ELR (cell line): ENCODE data around the gene ASIC4.

Source experiments
- DNase-seq: peaks from one replicate; pipeline ENCODE4 v3.0.0-alpha.2; 2015; ENCODE audit warnings: low read depth

ASIC4 gene

DNA sequence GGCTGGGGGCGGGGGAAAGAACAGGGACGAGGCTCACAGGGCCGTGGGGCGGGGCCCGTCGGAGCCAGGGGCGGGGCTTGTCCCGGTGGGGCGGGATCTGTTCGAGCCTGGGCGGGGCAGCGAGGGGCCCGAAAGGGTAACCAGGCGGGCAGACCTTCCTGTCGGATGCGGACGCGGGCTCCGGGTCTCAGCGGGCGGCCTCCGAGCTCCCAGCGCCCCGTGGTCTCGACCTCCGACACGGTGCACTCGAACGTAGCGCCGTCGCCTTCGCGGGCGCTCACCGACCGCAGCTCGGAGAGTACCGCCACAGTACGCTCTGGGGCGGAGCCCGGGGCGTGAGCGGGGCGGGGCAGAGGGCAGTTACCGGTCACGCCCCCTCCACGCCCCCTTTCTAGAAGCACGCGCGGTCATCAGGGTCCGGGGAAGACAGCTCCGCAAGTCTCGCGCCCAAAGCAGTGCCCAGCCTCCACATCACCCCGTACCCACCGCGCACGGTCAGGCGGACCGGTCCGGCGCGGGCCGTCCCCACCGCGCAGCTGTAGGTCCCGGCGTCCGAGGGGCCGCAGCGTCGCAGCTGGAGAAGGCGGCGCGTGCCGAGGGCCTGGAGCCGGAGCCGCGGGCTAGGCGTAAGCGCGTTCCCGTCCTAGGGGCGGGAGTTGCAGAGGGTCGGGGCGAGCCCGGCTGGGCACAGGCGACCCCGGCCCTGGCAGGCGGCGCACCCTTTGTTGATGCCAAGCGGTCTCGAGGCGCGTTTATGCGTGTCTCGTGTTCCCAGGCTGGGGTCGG is 38.3 kb downstream of the ASIC4 start:
- DNase-seq = peak; percentile 87

DNA sequence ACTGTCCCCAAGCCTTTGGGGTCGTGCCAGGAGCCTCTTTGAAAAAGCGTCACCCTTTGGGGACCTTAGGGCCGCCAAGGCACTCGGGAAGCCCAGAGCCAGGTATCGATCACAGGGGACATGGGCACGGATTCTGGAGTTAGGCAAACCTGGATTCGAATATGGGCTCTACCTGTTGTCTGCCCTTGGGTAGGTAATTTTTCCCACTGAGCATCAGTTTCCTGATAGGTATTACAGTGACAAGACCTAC is 38.8 kb downstream of the ASIC4 start:
- DNase-seq = no peak

DNA sequence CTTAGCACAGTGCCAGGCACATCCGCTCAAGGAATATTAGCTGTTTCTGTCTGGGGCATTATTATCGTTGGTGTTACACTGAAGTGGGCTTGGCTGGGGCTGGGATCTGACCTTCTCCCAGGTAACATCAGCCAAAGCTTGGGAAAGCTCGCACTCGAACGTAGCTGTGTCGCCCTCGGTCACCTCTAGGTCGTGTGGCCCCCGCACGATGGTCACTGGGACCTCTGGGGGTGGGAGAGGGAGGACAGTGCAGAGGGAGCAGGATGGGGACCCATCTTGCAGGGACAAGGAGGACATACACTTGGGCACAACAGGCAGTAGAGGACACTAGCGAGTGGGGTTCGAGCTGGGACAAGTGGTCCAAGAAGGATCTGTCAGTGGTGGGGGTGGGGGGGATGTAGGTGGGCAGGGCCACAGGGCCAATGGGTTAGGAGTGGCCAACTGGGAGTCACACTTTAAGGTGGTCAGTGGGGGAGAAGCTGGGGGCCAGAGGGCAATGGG is 39.2 kb downstream of the ASIC4 start:
- no peak for DNase-seq

DNA sequence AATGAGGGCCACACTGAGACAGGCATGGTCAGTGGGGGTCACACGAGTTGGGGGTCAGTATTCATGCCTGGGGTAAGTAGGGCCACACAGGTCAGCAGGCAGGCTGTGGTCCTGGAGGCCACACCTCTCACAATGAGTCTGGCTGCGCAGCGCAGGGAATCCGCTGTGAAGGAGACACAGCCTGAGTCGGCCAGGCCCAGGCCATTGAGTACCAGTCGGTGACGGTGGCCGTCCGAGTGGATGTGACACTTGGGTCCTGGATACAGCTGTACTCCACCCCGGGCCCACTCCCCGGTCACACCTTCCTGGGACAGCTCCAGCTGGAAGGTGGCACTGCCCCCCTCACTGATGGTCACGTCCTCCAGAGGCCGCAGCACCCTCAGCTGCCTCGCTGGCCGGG is 40.1 kb downstream of the ASIC4 start:
- no peak for DNase-seq

DNA sequence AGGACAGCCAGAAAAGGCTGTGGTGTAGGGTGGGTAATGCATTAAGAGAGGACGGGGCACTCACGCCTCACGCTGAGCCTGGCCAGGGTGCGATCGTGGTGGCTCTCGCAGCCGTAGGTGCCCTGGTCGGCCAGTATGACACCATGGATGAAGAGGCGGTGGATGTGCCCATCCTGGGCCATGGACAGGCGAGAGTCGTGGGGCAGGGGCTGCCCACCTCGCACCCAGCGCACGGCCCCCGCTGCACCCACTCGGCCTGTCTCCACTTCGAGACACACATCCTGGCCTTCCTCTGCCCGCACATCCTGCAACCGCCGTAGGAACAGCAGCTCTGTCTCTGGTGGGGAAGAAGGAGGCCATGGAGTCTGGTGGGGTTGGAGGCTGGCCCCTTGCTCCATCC is 41.7 kb downstream of the ASIC4 start:
- DNase-seq = no peak

DNA sequence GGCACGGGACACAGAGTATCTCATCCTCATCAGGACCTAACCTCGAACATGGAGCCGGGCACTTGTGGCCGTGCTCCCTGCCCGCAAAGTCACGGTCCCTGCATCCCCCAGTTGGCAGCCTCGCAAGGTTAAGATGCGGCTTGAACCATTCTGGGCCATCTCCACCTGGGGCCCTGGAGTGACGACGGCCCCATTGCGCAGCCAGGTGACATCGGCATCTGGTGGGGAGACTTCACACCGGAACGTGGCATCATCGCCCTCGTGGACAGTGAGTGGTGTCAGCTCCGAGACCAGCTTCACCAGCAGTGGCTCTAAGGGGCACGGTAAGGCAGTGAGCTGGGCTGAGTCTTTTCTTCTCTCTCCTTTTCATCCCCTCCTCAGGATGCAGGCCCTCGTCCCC is 42.1 kb downstream of the ASIC4 start:
- no peak for DNase-seq

DNA sequence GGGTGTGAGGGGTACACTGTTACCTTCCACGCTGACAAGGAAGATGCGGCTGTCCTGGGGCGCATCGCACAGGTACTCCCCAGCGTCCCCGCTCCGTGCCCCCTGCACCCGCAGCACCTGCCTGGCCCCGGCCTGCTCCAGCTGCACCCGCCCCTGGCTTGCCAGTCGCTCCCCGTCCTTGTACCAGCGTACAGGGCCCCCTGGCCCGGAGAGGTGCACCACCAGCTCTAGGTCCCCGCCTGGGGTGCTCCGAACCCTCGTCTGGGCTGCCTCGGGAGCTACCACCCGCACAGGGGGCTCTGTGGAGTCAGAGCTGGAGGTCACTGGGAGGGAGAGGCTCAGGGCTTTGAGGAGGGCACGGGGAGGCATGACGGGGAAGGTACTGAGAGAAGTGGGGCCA is 43.0 kb downstream of the ASIC4 start:
- DNase-seq = no peak

DNA sequence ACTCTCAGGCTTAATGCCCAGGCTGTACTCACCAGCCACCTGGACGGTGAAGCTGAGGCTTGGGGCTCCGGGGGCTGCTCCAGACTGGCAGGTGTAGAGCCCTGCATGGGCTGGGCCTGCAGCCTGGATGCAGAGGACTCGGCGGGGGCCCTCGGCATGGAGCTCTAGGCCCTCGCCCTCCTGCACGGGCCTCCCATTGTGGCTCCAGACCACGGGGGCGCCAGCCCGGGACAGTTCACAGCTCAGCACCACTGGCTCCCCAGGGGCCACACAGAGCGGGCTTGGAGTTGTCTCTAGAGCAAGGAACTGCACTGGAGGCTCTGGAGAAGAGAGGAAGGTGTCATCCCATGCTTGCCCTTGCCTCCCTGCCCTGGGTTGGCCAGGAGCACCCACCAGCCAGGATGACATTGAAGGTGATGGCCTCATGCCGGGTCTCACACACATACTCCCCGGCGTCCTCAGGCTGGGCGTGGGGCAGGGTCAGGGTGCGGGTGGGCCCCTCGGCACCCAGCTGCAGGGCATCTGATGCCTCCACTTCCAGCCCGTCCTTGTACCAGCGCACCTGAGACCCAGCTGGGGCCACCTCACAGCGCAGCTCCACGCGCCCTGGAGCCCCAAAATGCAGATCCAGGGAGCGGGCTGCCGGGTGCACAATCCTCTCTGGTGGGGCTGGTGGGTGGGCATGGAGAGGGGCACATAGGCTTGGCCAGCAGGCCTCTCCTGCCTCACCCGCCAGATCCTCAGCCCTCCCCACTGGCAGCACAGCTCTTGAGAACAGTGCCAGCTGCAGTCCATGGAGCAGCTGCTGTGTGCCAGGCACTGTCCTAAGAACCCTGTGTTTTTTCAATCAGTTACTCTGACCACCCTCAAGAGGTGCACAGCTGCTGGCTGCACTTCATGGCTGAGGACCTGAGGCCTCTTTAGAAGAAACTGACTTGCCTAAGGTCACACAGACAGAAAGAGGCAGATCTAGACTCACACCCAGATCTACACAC is 43.8 kb downstream of the ASIC4 start:
- DNase-seq = no peak

DNA sequence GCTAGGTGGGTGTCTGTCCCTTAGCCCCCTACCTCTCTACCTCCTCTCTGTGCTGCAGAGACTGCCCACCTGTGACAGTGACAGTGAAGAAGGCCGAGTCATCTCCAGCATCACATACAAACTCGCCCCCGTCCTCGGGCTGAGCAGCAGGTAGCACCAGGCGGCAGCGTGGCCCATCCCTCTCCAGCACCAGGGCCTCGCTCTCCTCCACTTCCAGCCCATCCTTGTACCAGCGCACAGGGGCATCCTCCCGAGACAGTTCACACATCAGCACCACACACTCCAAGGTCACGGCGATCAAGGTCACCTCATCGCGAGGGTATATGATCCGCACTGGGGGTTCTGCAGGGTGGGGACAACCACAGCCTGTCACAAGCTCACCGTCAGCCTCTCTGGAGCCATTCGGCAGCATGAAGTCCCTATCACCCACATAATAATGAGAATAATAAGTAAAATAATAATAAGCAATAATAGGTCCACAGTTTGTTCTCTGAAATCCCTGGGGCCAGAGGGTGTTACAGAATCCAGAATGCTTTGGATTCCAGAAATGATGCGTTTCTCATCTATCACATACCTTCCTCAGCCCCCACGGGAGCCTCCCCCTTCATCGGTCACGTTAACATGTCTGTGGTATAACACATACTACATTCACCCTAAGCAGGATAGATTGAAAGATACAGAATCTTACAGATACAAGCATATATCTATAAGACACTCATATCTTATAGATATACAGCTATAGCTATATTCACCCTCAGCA is 45.1 kb downstream of the ASIC4 start:
- DNase-seq = no peak

DNA sequence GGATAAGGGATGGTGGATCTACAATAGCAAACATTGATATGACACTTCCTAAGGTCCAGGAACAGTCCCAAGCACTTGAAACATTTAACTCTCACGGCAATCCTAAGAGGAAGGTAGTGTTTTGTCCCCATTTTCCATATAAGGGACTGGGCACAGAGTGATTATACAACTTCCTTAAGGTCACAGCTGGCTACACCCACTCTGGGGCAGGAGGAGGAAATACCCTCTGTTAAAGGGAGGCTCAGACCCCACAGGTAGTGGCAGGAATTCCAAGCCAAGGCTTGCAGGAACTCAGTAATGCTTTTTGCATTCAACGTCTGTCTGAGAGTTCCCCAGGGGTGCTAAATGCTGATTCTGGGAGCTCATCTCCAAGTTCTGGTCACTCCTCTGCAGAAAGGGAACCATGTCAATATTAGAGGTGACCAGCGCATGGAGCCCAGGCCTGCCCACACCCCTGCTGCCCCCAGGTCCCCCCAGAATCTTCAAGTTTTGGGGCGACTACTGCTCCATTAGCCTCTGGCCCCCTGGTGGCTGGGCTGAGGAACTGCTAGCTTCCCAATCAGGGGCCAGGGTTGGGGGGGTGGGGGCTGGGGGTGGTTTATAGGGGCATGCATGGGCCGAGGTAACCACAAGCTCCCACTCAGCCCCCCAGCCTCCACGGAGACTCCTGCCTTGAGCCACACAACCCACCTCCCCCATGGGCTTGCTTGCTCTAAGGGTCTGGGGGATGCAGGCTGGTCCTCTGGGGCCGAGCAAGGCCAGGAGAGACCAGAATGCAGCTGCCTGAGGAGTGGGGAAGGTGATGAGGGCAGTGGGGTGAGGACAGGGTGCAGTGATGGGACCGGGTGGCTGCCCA is 46.0 kb downstream of the ASIC4 start:
- DNase-seq = peak; percentile 31

DNA sequence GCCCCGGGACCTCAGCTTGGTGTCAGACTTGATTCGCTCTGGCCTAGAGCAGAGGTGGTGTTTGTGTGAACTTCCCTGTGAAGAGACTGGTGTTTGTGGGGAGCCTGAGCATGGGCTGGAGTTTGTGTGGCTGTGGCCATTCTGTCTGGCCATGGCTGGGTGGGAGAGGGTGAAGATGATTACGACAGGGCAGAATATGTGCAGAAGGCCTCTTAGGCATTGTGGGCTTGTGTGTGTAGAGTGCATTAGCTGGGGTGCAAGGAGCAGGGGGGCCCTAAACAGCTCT is 46.6 kb downstream of the ASIC4 start:
- DNase-seq = no peak

DNA sequence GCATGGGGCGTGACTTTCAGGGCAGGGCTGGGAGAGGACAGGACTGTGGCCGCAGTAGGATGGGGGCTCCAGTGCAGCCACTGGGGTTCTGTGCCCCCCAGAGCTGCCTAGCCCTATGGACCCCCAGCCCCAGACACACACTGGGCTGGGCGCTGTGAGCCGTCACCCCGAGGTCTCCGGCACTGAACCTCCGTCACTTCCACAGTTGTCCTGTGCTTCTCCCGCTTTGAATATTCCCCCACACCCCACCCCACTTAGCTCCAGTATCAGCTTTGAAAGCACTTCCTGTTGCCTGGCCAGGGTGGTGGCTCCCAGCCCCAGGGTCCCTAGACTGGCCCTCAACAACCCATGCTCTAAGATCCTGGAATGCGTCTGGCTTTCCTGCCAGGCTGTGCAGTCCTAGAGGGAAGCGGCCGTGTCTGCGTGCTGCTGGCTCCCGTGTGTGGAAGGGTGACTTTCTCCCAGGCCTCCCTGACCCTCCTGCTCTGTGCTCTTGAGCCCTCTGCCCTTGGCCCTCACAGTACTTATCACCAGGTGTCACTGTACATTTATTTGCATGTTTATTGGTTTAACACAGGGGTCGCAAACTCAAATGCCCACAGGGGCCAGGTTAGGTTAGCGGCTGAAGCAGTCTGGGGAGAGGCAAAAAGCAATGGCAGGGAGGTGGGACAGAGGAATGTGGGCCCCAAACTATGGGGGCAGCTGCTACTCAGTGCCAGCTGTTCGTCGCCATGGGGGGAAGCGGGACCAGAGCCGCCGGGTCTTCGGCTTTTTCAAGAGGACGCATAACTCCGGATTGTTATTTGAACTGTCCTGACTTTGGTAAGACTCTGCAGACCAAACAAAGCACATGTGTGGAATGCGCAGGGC is 47.1 kb downstream of the ASIC4 start:
- no peak for DNase-seq

DNA sequence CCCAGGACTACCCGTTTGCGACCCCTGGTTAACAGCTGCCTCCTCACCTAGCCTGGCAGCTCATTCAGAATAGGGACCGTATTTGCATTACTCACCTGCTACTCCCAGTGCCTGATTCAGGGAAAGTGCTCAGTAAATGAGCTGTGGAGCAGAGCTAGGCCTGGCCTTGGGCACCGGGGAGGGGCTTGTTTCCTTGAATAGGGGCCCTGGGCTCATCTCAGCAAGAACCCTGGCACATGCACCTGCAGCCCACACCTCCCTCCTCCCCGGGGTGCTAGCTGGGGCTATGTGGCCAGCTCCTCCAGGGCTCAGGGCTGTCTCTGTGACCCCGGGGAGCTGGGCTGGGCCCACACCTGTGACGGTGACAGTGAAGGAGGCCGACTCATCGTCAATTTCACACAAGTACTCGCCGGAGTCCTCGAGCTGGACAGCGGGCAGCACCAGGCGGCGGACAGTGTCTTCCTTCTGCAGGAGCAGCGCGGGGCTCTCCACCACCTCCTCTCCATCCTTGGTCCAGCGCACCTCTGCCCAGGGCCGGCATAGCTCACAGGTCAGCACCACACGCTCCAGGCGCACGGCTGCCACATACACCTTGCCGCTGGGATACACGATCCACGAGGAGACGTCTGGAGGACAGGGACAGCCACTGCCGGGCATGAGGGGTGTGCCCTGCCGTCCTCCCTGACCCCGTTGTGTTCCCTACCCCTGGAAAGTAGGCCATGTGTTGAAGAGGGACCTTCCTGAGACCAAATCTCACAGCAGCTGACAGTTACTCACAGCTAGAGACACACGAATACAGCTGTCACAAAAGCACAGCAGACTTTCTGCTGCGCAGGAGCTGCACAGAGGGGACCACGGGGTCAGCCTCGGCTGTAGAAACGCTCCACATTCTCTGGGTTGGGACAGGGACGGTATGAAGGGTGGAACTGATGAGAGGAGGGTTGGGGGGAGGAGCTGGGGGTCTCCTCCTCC is 48.1 kb downstream of the ASIC4 start:
- DNase-seq = no peak

DNA sequence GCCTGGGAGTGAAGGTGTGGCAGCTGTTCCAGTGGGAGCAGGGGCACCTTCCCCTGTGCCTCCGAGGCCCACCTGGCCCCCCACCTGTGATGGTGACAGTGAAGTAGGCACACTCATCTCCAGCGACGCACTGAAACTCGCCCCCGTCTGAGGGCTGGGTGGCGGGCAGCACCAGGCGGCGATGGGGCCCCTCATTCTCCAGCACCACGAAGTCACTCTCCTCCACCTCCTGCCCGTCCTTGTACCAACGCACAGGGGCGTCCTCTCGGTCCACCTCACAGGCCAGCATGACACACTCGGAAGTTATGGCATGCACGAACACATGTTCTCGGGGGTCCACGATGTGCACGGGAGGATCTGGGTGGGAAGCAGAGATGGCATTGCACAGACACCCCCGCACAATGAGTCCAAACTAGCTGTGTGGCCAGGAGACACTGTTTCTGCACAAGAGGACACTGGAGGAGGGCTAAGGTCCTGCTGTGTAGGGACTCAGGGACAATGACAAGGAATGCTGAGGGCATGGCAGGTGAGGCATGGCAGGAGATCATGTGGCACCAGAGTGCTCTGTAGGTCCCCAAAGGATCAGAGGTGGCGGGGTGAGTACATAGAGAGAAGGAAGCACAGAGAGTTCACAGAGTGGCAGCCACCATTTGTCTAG is 49.1 kb downstream of the ASIC4 start:
- DNase-seq = no peak

DNA sequence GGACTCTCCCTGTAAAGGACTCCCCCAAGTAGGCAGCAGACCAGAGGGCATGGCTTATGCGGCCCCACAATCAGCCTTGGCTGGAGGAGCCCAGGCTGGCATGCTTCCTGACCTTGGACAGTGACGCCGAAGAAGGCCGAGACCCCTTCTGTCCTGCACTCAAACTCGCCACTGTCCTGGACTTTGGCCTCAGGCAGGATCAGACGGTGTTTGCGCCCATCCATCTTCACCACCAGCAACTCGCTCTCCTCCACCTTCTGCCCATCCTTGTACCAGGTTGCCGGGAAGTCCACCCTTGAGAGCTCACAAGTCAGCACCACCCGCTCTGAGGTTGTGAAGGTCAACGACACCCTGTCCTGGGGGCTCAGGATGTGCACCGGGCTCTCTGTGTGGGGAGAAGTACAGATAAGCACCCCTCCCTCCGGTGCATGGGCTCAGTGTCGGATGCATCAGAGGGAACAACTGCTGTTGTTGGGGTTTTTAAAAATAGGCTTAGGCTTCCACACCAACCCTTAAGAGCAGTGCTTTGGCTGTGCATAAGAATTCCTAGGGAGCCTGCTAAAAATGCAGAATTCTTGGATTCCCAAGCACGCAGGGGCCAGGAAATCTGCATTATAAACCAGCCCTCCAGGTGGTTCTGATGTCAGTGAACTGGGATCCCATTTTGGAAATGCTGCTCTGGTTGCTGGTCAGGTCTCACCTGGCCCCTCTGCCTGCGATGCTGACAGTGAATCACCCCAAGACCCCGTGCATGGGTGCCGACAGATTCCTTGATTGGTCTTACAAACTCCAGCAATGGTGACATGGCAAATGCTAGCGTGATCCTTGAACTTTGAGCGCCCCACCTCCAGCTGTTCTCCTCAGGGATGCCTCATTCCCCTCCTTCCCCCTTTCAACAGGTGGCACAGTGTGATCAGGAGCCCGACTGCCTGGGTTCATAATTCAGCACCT is 51.1 kb downstream of the ASIC4 start:
- no peak for DNase-seq

DNA sequence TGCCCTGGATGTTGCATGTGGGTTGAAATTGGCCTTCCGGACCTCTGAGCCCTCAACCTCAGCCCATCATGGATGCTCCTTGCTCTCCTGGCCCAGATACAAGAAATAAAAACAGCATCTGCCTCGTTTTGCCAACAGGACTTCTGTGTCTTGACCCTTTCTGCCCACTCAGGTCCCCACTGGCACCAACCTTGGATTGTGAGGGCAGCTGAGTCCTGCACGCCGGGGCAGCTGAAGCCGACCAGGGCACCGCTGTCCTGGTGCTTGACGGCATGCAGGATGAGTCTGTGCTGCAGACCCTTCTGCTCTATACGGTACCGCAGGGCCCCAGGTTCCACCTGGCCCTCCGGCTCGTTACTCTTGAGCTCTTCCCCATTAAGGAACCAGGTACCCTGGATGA is 52.4 kb downstream of the ASIC4 start:
- DNase-seq = no peak

DNA sequence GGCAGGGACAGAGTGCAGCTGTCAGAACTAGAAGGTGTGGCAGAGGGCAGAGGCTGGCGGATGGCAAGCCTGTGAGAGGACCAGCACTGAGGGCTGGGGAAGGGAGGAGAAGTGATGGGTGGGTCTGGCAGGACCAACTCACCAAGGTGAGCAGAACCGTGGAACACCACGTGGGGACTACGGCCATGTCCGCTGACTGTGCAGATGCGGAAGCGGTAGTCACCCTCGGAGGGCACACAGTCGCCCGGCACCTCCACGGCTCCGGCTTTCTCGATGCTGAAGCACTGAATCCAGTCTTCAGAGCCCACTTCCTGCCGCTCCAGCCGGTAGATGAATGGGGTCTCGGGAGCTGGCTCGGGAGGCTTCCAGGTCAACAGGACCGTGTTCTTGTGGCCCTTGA is 52.8 kb downstream of the ASIC4 start:
- no peak for DNase-seq

DNA sequence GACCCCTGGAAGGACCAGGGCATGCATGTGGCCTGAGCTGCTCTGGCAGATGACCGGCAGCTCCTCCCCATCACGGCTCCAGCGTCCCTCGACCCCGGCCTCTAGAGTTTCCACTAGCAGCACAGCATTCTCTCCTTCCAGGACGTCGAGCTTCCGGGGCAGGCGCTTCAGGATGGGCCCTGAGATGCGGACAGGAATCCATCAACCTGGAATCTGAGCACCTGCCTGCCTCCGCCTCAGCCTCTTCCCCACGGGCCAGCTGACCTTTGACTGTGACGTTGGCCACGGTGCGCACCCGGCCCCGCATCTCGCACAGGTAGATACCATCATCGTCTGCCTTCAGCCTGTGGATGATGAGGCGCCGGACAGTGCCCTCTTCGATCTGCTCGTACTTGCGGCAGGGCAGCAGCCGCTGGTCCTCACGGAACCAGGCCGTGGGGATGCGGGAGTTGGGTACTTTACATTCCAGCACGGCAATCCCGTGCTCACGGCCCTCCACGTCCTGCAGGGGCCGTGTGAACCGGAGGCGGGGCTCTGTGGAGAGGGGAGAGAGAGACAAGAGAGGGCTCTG is 53.6 kb downstream of the ASIC4 start:
- DNase-seq = no peak
